HG03159 (cell line): ENCODE results near the gene TOR3A.
"Not testable (repeated sequence)": the region's sequence is repeated elsewhere in the genome, so short reads cannot be mapped to it uniquely, and the experiment has no call there.

ENCODE experiments used
- ATAC-seq: cut with Tn5 transposase; IDR thresholded peaks from one replicate; pipeline ENCODE4 v1.9.1; 2021; ENCODE audit warnings: mild to moderate bottlenecking, moderate library complexity; ENCODE audit not compliant: unreplicated experiment

The TOR3A gene

GRCh38 chr1:179107706-179108629 is 26.1 kb downstream of the TOR3A start:
- ATAC-seq, result no peak

GRCh38 chr1:179108644-179109043 is 26.8 kb downstream of the TOR3A start:
- no peak for ATAC-seq

GRCh38 chr1:179115181-179115580 is 33.3 kb downstream of the TOR3A start:
- ATAC-seq, result no peak

- ATAC-seq, result no peak
These were observed 37.6 kb downstream of the TOR3A start for GRCh38 chr1:179119513-179119912.

GRCh38 chr1:179120736-179121135 is 38.9 kb downstream of the TOR3A start:
- no peak for ATAC-seq

- no peak for ATAC-seq
These were observed 39.5 kb downstream of the TOR3A start for GRCh38 chr1:179121159-179121938.

GRCh38 chr1:179124873-179125272 is 43.0 kb downstream of the TOR3A start:
- no peak for ATAC-seq

- ATAC-seq, result no peak
These were observed 44.6 kb downstream of the TOR3A start for GRCh38 chr1:179126338-179127060.

GRCh38 chr1:179127163-179127895 is 45.5 kb downstream of the TOR3A start:
- ATAC-seq, result no peak

GRCh38 chr1:179128520-179128919 is 46.6 kb downstream of the TOR3A start:
- ATAC-seq, result no peak

GRCh38 chr1:179129702-179130473 is 48.0 kb downstream of the TOR3A start:
- ATAC-seq, result peak; percentile 96

- ATAC-seq, result not testable (repeated sequence)
These were observed 53.3 kb downstream of the TOR3A start for GRCh38 chr1:179135168-179135567.

- ATAC-seq, result not testable (repeated sequence)
These were observed 53.8 kb downstream of the TOR3A start for GRCh38 chr1:179135707-179136106.

- no peak for ATAC-seq
These were observed 55.9 kb downstream of the TOR3A start for GRCh38 chr1:179137617-179138255.

GRCh38 chr1:179138755-179139154 is 56.9 kb downstream of the TOR3A start:
- not testable (repeated sequence) for ATAC-seq

- ATAC-seq, result no peak
These were observed 59.9 kb downstream of the TOR3A start for GRCh38 chr1:179141592-179142251.

- no peak for ATAC-seq
These were observed 61.0 kb downstream of the TOR3A start for GRCh38 chr1:179142889-179143299.

GRCh38 chr1:179143322-179143721 is 61.5 kb downstream of the TOR3A start:
- ATAC-seq, result no peak

- ATAC-seq, result no peak
These were observed 62.8 kb downstream of the TOR3A start for GRCh38 chr1:179144626-179145025.
